ENCODE results near the gene DMBX1. TPM values are rescaled to one million over a fixed set of nuclear protein-coding genes. Genes with fewer than 3 reads are reported as not detected.
A peak's percentile ranks its signal among the peaks of the same experiment; 100 is the strongest.

Gene DMBX1
- total RNA-seq, result not detected in 2 replicates
- not detected for total RNA-seq (2013)
- not detected in 2 replicates for polyA plus RNA-seq
- polyA minus RNA-seq, result not detected in 2 replicates

DNA sequence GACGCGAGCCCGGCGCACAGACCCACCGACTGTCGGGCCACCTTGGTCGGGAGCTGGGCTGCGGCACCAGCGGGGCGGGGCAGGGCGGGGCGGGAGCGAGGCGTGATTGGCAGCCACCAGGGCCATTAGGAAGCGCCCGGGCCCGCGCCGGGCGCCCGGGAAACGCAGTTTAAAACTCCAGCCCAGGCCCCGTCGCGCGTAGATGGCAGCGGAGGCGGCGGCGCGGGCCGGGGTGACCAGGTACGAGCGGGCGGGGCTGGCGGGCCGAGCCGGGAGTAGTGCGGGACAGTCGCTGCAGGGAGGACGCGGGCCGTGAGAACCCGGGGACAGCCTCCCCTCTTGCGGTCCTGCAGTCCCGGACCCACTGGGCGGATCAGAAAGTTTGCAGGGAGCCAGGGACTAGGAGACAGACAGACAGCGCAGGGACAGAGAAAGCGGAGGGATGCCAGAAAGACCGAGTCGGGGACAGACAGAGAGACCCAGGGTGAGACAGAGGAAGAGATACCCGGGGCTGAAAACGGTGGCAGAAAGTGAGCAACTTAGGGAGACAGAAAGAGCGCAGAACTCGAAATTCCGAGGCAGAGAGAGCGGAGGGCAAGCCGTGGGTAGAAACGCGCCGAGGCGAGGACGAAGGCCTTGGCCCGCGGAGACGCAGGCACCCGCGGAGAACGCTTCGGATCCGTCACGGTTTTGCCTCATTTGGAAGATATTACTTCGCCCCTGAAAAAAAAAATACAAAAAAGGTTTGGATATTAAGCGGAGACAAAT is at the start of gene DMBX1:
Gene DMBX1, plus strand, starts transcription at position 199 of the 768 bp plus-strand sequence. CDS start 17,175 bp downstream, outside the sequence.
- H3K4me3 ChIP-seq (ENCODE audit: control extremely low read depth in 1 of 5, extremely low read depth in 1 of 5, insufficient read depth in 1 of 5, low read depth in 2 of 5, low read length in 4 of 5), result peak within 1 kb of the TSS in 3 of 5 experiments; percentile 38 to 44 (median 38)
- no peaks in the 10 kb centered on the region for H3K9me3 ChIP-seq (ENCODE audit: control extremely low read depth in 1 of 3, control insufficient read depth in 2 of 3, insufficient read depth in 1 of 3, low read length in 2 of 3)
- H3K9ac ChIP-seq (ENCODE audit: low read length), result peak within 1 kb of the TSS; percentile 54
- peak; percentile 55 for DNase-seq
- H3K27ac Mint-ChIP-seq, result peak within 1 kb of the TSS; percentile 29
- no peaks in the 10 kb centered on the region for H3K9me3 Mint-ChIP-seq (ENCODE audit: insufficient read depth)
- H3K4me1 ChIP-seq (ENCODE audit: control insufficient read depth in 2 of 2, insufficient read depth in 2 of 2, low read length in 2 of 2), result peaks cover 15 to 23% of the 10 kb centered on the region in 2 donors
- intact Hi-C loops (cut with micrococcal nuclease), result no loop called here
- CTCF ChIA-PET, result no interaction called here
- H3K4me1 Mint-ChIP-seq, result peaks cover 16% of the 10 kb centered on the region
- H2AFZ ChIP-seq (ENCODE audit: insufficient read depth, low read depth, low read length, poor library complexity, severe bottlenecking), result peak within 1 kb of the TSS; percentile 42
- H3K36me3 ChIP-seq (replicated peaks in 1 of 2; ENCODE audit: control extremely low read depth in 1 of 2, control insufficient read depth in 1 of 2, extremely low read depth in 1 of 2, insufficient read depth in 2 of 2, low read length in 1 of 2), result no peaks in the 10 kb centered on the region
- POLR2A ChIA-PET, result no interaction called here
- TF ChIP-seq EZH2 (IDR thresholded peaks at IDR 0.05; ENCODE audit: borderline replicate concordance, insufficient read depth, low read depth, low read length, poor library complexity, severe bottlenecking), result peak; percentile 63
- TF ChIP-seq, protein P1, sequence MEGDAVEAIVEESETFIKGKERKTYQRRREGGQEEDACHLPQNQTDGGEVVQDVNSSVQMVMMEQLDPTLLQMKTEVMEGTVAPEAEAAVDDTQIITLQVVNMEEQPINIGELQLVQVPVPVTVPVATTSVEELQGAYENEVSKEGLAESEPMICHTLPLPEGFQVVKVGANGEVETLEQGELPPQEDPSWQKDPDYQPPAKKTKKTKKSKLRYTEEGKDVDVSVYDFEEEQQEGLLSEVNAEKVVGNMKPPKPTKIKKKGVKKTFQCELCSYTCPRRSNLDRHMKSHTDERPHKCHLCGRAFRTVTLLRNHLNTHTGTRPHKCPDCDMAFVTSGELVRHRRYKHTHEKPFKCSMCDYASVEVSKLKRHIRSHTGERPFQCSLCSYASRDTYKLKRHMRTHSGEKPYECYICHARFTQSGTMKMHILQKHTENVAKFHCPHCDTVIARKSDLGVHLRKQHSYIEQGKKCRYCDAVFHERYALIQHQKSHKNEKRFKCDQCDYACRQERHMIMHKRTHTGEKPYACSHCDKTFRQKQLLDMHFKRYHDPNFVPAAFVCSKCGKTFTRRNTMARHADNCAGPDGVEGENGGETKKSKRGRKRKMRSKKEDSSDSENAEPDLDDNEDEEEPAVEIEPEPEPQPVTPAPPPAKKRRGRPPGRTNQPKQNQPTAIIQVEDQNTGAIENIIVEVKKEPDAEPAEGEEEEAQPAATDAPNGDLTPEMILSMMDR (IDR thresholded peaks at IDR 0.05), result no peak
- H4K20me1 ChIP-seq (ENCODE audit: control insufficient read depth, insufficient read depth, low read length, poor library complexity, severe bottlenecking), result no peaks in the 10 kb centered on the region
- peak within 1 kb of the TSS; percentile 87 for H3K4me3 Mint-ChIP-seq
- ATAC-seq (ENCODE audit: low read depth), result peak; percentile 53
- H3K27me3 Mint-ChIP-seq, result peaks cover 73% of the 10 kb centered on the region
- 6% methylated on average over 74 of the region's 74 CpGs for WGBS (ENCODE audit: insufficient coverage)
- no peak within 1 kb of the TSS for H3K27ac ChIP-seq (ENCODE audit: low read length in 2 of 2)
- peak within 1 kb of the TSS; percentile 77 for H3K4me2 ChIP-seq (replicated peaks; ENCODE audit: low read depth, low read length, poor library complexity, severe bottlenecking)
- peaks cover 0 to 89% (median 40%) of the 10 kb centered on the region in 4 experiments for H3K27me3 ChIP-seq (replicated peaks in 1 of 4; ENCODE audit: control extremely low read depth in 1 of 4, control insufficient read depth in 3 of 4, insufficient read depth in 4 of 4, low read length in 3 of 4)
- no peaks in the 10 kb centered on the region for H3K79me2 ChIP-seq (ENCODE audit: control insufficient read depth, insufficient read depth, low read length)

DNA sequence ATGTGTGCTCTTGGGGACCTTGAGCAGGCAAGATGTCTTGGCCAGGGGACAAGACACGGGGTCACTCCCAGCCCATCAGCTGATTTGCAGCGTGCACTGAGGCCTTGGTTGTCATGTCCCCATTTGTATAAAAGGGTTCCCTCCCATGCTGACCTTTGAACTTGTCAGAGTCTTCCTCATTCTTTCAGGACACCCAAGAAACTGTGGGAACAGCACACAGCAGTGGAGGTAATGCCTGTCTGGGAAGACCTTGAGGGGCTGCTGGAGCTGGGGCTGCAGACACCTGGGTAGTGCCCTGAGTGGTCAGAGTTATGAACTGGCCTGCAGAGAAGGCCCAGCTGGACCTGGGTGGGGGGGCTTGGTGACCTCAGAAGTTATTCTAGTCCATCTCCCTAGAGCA is 49.2 kb upstream of the DMBX1 start:
- 77% methylated on average over 2 of the region's 2 CpGs for WGBS (ENCODE audit: insufficient coverage)
- H2AFZ ChIP-seq (ENCODE audit: insufficient read depth, low read depth, low read length, poor library complexity, severe bottlenecking), result no peak overlapping the region
- no peak overlapping the region for H3K4me2 ChIP-seq (replicated peaks; ENCODE audit: low read depth, low read length, poor library complexity, severe bottlenecking)
- TF ChIP-seq, protein P1 (IDR thresholded peaks at IDR 0.05), result no peak
- TF ChIP-seq EZH2 (IDR thresholded peaks at IDR 0.05; ENCODE audit: borderline replicate concordance, insufficient read depth, low read depth, low read length, poor library complexity, severe bottlenecking), result no peak
- Mint-ChIP-seq H3K9me3 (ENCODE audit: insufficient read depth) (no peaks in the 10 kb centered on the region), H3K4me3 (no peak overlapping the region), H3K4me1 (peaks cover 10% of the 10 kb centered on the region), H3K27ac (no peak overlapping the region), H3K27me3 (peaks cover 34% of the 10 kb centered on the region)
- H3K27me3 ChIP-seq (replicated peaks in 1 of 4; ENCODE audit: control extremely low read depth in 1 of 4, control insufficient read depth in 3 of 4, insufficient read depth in 4 of 4, low read length in 3 of 4), result peaks cover 0 to 12% (median 3%) of the 10 kb centered on the region in 4 experiments
- no peaks in the 10 kb centered on the region for H3K9me3 ChIP-seq (ENCODE audit: control extremely low read depth in 1 of 3, control insufficient read depth in 2 of 3, insufficient read depth in 1 of 3, low read length in 2 of 3)
- no peaks in the 10 kb centered on the region for H3K79me2 ChIP-seq (ENCODE audit: control insufficient read depth, insufficient read depth, low read length)
- H3K4me1 ChIP-seq (ENCODE audit: control insufficient read depth in 2 of 2, insufficient read depth in 2 of 2, low read length in 2 of 2), result peaks cover 6 to 9% of the 10 kb centered on the region in 2 donors
- no peaks in the 10 kb centered on the region for H3K36me3 ChIP-seq (replicated peaks in 1 of 2; ENCODE audit: control extremely low read depth in 1 of 2, control insufficient read depth in 1 of 2, extremely low read depth in 1 of 2, insufficient read depth in 2 of 2, low read length in 1 of 2)
- H3K27ac ChIP-seq (ENCODE audit: low read length in 2 of 2), result no peak overlapping the region
- H3K9ac ChIP-seq (ENCODE audit: low read length), result no peak overlapping the region
- POLR2A ChIA-PET, result no interaction called here
- no peaks in the 10 kb centered on the region for H4K20me1 ChIP-seq (ENCODE audit: control insufficient read depth, insufficient read depth, low read length, poor library complexity, severe bottlenecking)
- DNase-seq (no peak), ATAC-seq (ENCODE audit: low read depth) (no peak)
- H3K4me3 ChIP-seq (ENCODE audit: control extremely low read depth in 1 of 5, extremely low read depth in 1 of 5, insufficient read depth in 1 of 5, low read depth in 2 of 5, low read length in 4 of 5), result no peak overlapping the region
- intact Hi-C loops (cut with micrococcal nuclease), result no loop called here
- CTCF ChIA-PET, result interaction anchor here (0.9 to 1.6 kb wide), 3 partner anchors 22 to 94 kb away, joined by 3 to 4 read pairs (median 3); no protein-coding TSS in a partner anchor
